ENCODE data around the gene S100PBP.

Gene S100PBP

GRCh38 chr1:32877211-32878110 is 60.0 kb downstream of the S100PBP start:
- Histone ChIP-seq H4K20me1 (ENCODE audit: insufficient read depth, low read length) (no peaks in the 10 kb centered on the region), H3K4me3 (ENCODE audit: low read length) (no peak overlapping the region), H3F3A (ENCODE audit: insufficient read depth, low read length) (no peaks in the 10 kb centered on the region), H3K36me3 (replicated peaks; ENCODE audit: insufficient read depth, low read length) (no peaks in the 10 kb centered on the region), H2AFZ (ENCODE audit: low read length) (no peak overlapping the region), H3K9ac (ENCODE audit: low read length) (no peak overlapping the region), H3K9me3 (replicated peaks; ENCODE audit: insufficient read depth, low read length) (no peaks in the 10 kb centered on the region), H3K79me2 (ENCODE audit: low read length) (no peaks in the 10 kb centered on the region), H3K27me3 (replicated peaks; ENCODE audit: insufficient read depth, low read length) (no peaks in the 10 kb centered on the region), H3K9me2 (replicated peaks; ENCODE audit: insufficient read depth, low read length) (no peaks in the 10 kb centered on the region), H3K4me2 (ENCODE audit: low read depth, low read length) (no peak overlapping the region), H3K4me1 (ENCODE audit: low read length) (no peaks in the 10 kb centered on the region), H3K27ac (ENCODE audit: low read length) (no peak overlapping the region)
- TF ChIP-seq, protein P1, sequence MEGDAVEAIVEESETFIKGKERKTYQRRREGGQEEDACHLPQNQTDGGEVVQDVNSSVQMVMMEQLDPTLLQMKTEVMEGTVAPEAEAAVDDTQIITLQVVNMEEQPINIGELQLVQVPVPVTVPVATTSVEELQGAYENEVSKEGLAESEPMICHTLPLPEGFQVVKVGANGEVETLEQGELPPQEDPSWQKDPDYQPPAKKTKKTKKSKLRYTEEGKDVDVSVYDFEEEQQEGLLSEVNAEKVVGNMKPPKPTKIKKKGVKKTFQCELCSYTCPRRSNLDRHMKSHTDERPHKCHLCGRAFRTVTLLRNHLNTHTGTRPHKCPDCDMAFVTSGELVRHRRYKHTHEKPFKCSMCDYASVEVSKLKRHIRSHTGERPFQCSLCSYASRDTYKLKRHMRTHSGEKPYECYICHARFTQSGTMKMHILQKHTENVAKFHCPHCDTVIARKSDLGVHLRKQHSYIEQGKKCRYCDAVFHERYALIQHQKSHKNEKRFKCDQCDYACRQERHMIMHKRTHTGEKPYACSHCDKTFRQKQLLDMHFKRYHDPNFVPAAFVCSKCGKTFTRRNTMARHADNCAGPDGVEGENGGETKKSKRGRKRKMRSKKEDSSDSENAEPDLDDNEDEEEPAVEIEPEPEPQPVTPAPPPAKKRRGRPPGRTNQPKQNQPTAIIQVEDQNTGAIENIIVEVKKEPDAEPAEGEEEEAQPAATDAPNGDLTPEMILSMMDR (IDR thresholded peaks at IDR 0.05; ENCODE audit: low read length) = no peak
- DNase-seq = no peak

DNA sequence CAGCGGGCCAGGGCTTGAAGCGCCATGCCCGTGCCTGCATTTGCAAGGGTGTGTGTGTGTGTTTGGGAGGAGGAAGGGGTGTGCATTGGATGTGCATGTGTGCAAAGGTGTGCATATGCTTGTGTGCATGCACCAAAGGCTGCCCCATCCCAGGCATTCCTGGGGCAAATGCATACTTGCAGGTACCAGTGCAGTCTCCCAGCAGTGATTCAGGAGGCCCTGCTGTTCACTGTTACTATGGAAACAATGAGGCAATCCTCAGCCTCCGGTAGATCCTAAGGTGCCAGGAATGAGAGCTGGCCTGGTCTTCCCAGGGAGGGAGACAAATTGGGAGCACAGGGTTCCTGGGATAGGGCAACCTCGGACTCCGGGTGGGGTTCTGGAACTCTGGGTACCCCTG is 60.7 kb downstream of the S100PBP start:
- Histone ChIP-seq H2AFZ (ENCODE audit: low read length) (no peak overlapping the region), H3K9ac (ENCODE audit: low read length) (no peak overlapping the region), H3K9me3 (replicated peaks; ENCODE audit: insufficient read depth, low read length) (no peaks in the 10 kb centered on the region), H3F3A (ENCODE audit: insufficient read depth, low read length) (no peaks in the 10 kb centered on the region), H3K4me3 (ENCODE audit: low read length) (no peak overlapping the region), H3K79me2 (ENCODE audit: low read length) (no peaks in the 10 kb centered on the region), H3K36me3 (replicated peaks; ENCODE audit: insufficient read depth, low read length) (no peaks in the 10 kb centered on the region), H3K4me1 (ENCODE audit: low read length) (no peaks in the 10 kb centered on the region), H3K4me2 (ENCODE audit: low read depth, low read length) (no peak overlapping the region), H3K27ac (ENCODE audit: low read length) (no peak overlapping the region), H3K9me2 (replicated peaks; ENCODE audit: insufficient read depth, low read length) (no peaks in the 10 kb centered on the region), H3K27me3 (replicated peaks; ENCODE audit: insufficient read depth, low read length) (no peaks in the 10 kb centered on the region), H4K20me1 (ENCODE audit: insufficient read depth, low read length) (no peaks in the 10 kb centered on the region)
- TF ChIP-seq EZH2 (optimal IDR thresholded peaks at IDR 0.05; ENCODE audit: low read depth, low read length) = no peak
- TF ChIP-seq, protein P1 (IDR thresholded peaks at IDR 0.05; ENCODE audit: low read length) = no peak
- no peak for TF ChIP-seq EZH2phosphoT487 (IDR thresholded peaks at IDR 0.05; ENCODE audit: low read length)
- DNase-seq = no peak

DNA sequence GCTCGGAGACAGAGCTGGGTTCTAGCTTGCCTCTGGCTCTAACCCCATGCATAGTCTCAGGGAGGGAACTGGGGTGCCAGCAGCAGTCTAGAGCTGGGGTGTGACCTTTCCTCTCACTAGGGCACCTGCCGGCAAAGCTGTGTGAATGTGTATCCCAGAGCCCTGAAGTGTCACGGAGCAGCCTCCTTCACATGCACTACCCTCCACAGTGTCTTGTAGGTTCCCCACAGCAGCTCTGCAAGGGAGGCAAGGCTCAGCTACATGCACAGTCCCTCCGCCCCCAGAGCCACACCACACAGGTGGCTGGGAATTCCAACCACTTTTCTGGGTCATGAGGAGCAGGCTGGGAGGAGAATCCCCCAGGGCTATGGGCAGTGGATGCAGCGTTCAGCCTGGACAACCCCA is 61.2 kb downstream of the S100PBP start:
- no peak for DNase-seq
- Histone ChIP-seq H3K79me2 (ENCODE audit: low read length) (no peaks in the 10 kb centered on the region), H3K36me3 (replicated peaks; ENCODE audit: insufficient read depth, low read length) (no peaks in the 10 kb centered on the region), H3K9ac (ENCODE audit: low read length) (no peak overlapping the region), H3K4me1 (ENCODE audit: low read length) (no peaks in the 10 kb centered on the region), H3F3A (ENCODE audit: insufficient read depth, low read length) (no peaks in the 10 kb centered on the region), H3K27ac (ENCODE audit: low read length) (no peak overlapping the region), H3K4me2 (ENCODE audit: low read depth, low read length) (no peak overlapping the region), H4K20me1 (ENCODE audit: insufficient read depth, low read length) (no peaks in the 10 kb centered on the region), H3K9me2 (replicated peaks; ENCODE audit: insufficient read depth, low read length) (no peaks in the 10 kb centered on the region), H3K4me3 (ENCODE audit: low read length) (no peak overlapping the region), H3K9me3 (replicated peaks; ENCODE audit: insufficient read depth, low read length) (no peaks in the 10 kb centered on the region), H3K27me3 (replicated peaks; ENCODE audit: insufficient read depth, low read length) (0 out of 2 replicates have a peak, but pooled peaks cover under 1% of the 10 kb centered on the region), H2AFZ (ENCODE audit: low read length) (no peak overlapping the region)
- TF ChIP-seq, protein P1 (IDR thresholded peaks at IDR 0.05; ENCODE audit: low read length) = no peak
- TF ChIP-seq EZH2phosphoT487 (IDR thresholded peaks at IDR 0.05; ENCODE audit: low read length) (no peak), EZH2 (optimal IDR thresholded peaks at IDR 0.05; ENCODE audit: low read depth, low read length) (no peak)
